Measurements from ENCODE around the gene ZNF652. TPM values are rescaled to one million over a fixed set of nuclear protein-coding genes. Genes with fewer than 3 reads are reported as not detected.
"Not testable (repeated sequence)": the region's sequence is repeated elsewhere in the genome, so short reads cannot be mapped to it uniquely, and the experiment has no call there.

Gene ZNF652
- total and polyA plus RNA-seq, 9 donors = 12.6 to 34.7 (median 17.0) TPM

GRCh38 chr17:49290690-49291359, 71.2 kb downstream of the ZNF652 start:
- WGBS (ENCODE audit: insufficient coverage) = no CpG with 5 or more reads among the region's 4 CpGs
- Histone ChIP-seq H3K27ac (ENCODE audit: low read length) (no peak overlapping the region), H3K4me3 (ENCODE audit: low read length) (no peak overlapping the region), H3K27me3 (ENCODE audit: control insufficient read depth, insufficient read depth, low read length) (no peaks in the 10 kb centered on the region), H3K9me3 (replicated peaks; ENCODE audit: control insufficient read depth, low read depth, low read length) (no peaks in the 10 kb centered on the region), H3K36me3 (ENCODE audit: control insufficient read depth, insufficient read depth, low read length) (peaks cover 8% of the 10 kb centered on the region), H3K4me1 (ENCODE audit: control insufficient read depth, insufficient read depth, low read length) (no peaks in the 10 kb centered on the region)
- DNase-seq = peak; percentile 42

GRCh38 chr17:49288388-49288787, 73.7 kb downstream of the ZNF652 start:
- Histone ChIP-seq H3K9me3 (replicated peaks; ENCODE audit: control insufficient read depth, low read depth, low read length) (no peaks in the 10 kb centered on the region), H3K4me3 (ENCODE audit: low read length) (no peak overlapping the region), H3K27ac (ENCODE audit: low read length) (no peak overlapping the region), H3K36me3 (ENCODE audit: control insufficient read depth, insufficient read depth, low read length) (peaks cover 8% of the 10 kb centered on the region), H3K27me3 (ENCODE audit: control insufficient read depth, insufficient read depth, low read length) (no peaks in the 10 kb centered on the region), H3K4me1 (ENCODE audit: control insufficient read depth, insufficient read depth, low read length) (no peaks in the 10 kb centered on the region)
- no peak for DNase-seq
- no CpG with 5 or more reads among the region's 1 CpG for WGBS (ENCODE audit: insufficient coverage)

- H3K27ac ChIP-seq (ENCODE audit: low read length) = no peak overlapping the region
- no peaks in the 10 kb centered on the region for H3K4me1 ChIP-seq (ENCODE audit: control insufficient read depth, insufficient read depth, low read length)
- no peaks in the 10 kb centered on the region for H3K9me3 ChIP-seq (replicated peaks; ENCODE audit: control insufficient read depth, low read depth, low read length)
- 94% methylated on average over 7 of the region's 11 CpGs for WGBS (ENCODE audit: insufficient coverage)
- peaks cover 8% of the 10 kb centered on the region for H3K36me3 ChIP-seq (ENCODE audit: control insufficient read depth, insufficient read depth, low read length)
- DNase-seq = no peak
- no peaks in the 10 kb centered on the region for H3K27me3 ChIP-seq (ENCODE audit: control insufficient read depth, insufficient read depth, low read length)
- no peak overlapping the region for H3K4me3 ChIP-seq (ENCODE audit: low read length)
Observed at GRCh38 chr17:49287481-49287880, 74.6 kb downstream of the ZNF652 start.

GRCh38 chr17:49286261-49286973, 75.6 kb downstream of the ZNF652 start:
- H3K4me3 ChIP-seq (ENCODE audit: low read length); H3K36me3 ChIP-seq (ENCODE audit: control insufficient read depth, insufficient read depth, low read length); H3K27me3 ChIP-seq (ENCODE audit: control insufficient read depth, insufficient read depth, low read length); H3K9me3 ChIP-seq (replicated peaks; ENCODE audit: control insufficient read depth, low read depth, low read length); DNase-seq; H3K4me1 ChIP-seq (ENCODE audit: control insufficient read depth, insufficient read depth, low read length); H3K27ac ChIP-seq (ENCODE audit: low read length): not testable (repeated sequence)
- 90% methylated on average over 9 of the region's 24 CpGs for WGBS (ENCODE audit: insufficient coverage)

GRCh38 chr17:49285716-49286115, 76.3 kb downstream of the ZNF652 start:
- WGBS (ENCODE audit: insufficient coverage) = 76% methylated on average over 4 of the region's 6 CpGs
- Histone ChIP-seq H3K27ac (ENCODE audit: low read length) (no peak overlapping the region), H3K4me1 (ENCODE audit: control insufficient read depth, insufficient read depth, low read length) (no peaks in the 10 kb centered on the region)

GRCh38 chr17:49280918-49281317, 81.1 kb downstream of the ZNF652 start:
- DNase-seq = no peak
- WGBS (ENCODE audit: insufficient coverage) = no CpG with 5 or more reads among the region's 4 CpGs

More at GRCh38 chr17:49285716-49286115, 76.3 kb downstream of the ZNF652 start:
- DNase-seq = no peak
- Histone ChIP-seq H3K4me3 (ENCODE audit: low read length) (no peak overlapping the region), H3K27me3 (ENCODE audit: control insufficient read depth, insufficient read depth, low read length) (no peaks in the 10 kb centered on the region), H3K36me3 (ENCODE audit: control insufficient read depth, insufficient read depth, low read length) (peaks cover 8% of the 10 kb centered on the region), H3K9me3 (replicated peaks; ENCODE audit: control insufficient read depth, low read depth, low read length) (no peaks in the 10 kb centered on the region)

GRCh38 chr17:49280061-49280460, 82.0 kb downstream of the ZNF652 start:
- 90% methylated on average over 4 of the region's 5 CpGs for WGBS (ENCODE audit: insufficient coverage)
- H3K9me3 ChIP-seq (replicated peaks; ENCODE audit: control insufficient read depth, low read depth, low read length) = no peaks in the 10 kb centered on the region
- no peaks in the 10 kb centered on the region for H3K4me1 ChIP-seq (ENCODE audit: control insufficient read depth, insufficient read depth, low read length)
- DNase-seq = no peak
- no peaks in the 10 kb centered on the region for H3K36me3 ChIP-seq (ENCODE audit: control insufficient read depth, insufficient read depth, low read length)
- no peaks in the 10 kb centered on the region for H3K27me3 ChIP-seq (ENCODE audit: control insufficient read depth, insufficient read depth, low read length)
- no peak overlapping the region for H3K27ac ChIP-seq (ENCODE audit: low read length)
- no peak overlapping the region for H3K4me3 ChIP-seq (ENCODE audit: low read length)

More at GRCh38 chr17:49280918-49281317, 81.1 kb downstream of the ZNF652 start:
- H3K36me3 ChIP-seq (ENCODE audit: control insufficient read depth, insufficient read depth, low read length) = no peaks in the 10 kb centered on the region
- no peak overlapping the region for H3K4me3 ChIP-seq (ENCODE audit: low read length)
- no peaks in the 10 kb centered on the region for H3K27me3 ChIP-seq (ENCODE audit: control insufficient read depth, insufficient read depth, low read length)
- H3K27ac ChIP-seq (ENCODE audit: low read length) = no peak overlapping the region
- no peaks in the 10 kb centered on the region for H3K9me3 ChIP-seq (replicated peaks; ENCODE audit: control insufficient read depth, low read depth, low read length)
- H3K4me1 ChIP-seq (ENCODE audit: control insufficient read depth, insufficient read depth, low read length) = no peaks in the 10 kb centered on the region

GRCh38 chr17:49279263-49280015, 82.6 kb downstream of the ZNF652 start:
- DNase-seq; H3K9me3 ChIP-seq (replicated peaks; ENCODE audit: control insufficient read depth, low read depth, low read length); H3K27me3 ChIP-seq (ENCODE audit: control insufficient read depth, insufficient read depth, low read length); H3K4me3 ChIP-seq (ENCODE audit: low read length); H3K36me3 ChIP-seq (ENCODE audit: control insufficient read depth, insufficient read depth, low read length); H3K4me1 ChIP-seq (ENCODE audit: control insufficient read depth, insufficient read depth, low read length); H3K27ac ChIP-seq (ENCODE audit: low read length): not testable (repeated sequence)
- WGBS (ENCODE audit: insufficient coverage) = 44% methylated on average over 3 of the region's 11 CpGs

- no peaks in the 10 kb centered on the region for H3K27me3 ChIP-seq (ENCODE audit: control insufficient read depth, insufficient read depth, low read length)
- H3K4me1 ChIP-seq (ENCODE audit: control insufficient read depth, insufficient read depth, low read length) = no peaks in the 10 kb centered on the region
- H3K4me3 ChIP-seq (ENCODE audit: low read length) = no peak overlapping the region
- H3K36me3 ChIP-seq (ENCODE audit: control insufficient read depth, insufficient read depth, low read length) = no peaks in the 10 kb centered on the region
- WGBS (ENCODE audit: insufficient coverage) = 46% methylated on average over 2 of the region's 3 CpGs
- no peak overlapping the region for H3K27ac ChIP-seq (ENCODE audit: low read length)
- DNase-seq = no peak
- H3K9me3 ChIP-seq (replicated peaks; ENCODE audit: control insufficient read depth, low read depth, low read length) = no peaks in the 10 kb centered on the region
Observed at GRCh38 chr17:49278076-49278475, 84.0 kb downstream of the ZNF652 start.

GRCh38 chr17:49277638-49278037, 84.4 kb downstream of the ZNF652 start:
- no peaks in the 10 kb centered on the region for H3K9me3 ChIP-seq (replicated peaks; ENCODE audit: control insufficient read depth, low read depth, low read length)
- no peaks in the 10 kb centered on the region for H3K4me1 ChIP-seq (ENCODE audit: control insufficient read depth, insufficient read depth, low read length)
- WGBS (ENCODE audit: insufficient coverage) = 94% methylated on average over 11 of the region's 13 CpGs
- no peak overlapping the region for H3K27ac ChIP-seq (ENCODE audit: low read length)
- no peak overlapping the region for H3K4me3 ChIP-seq (ENCODE audit: low read length)
- no peak for DNase-seq
- H3K27me3 ChIP-seq (ENCODE audit: control insufficient read depth, insufficient read depth, low read length) = no peaks in the 10 kb centered on the region
- H3K36me3 ChIP-seq (ENCODE audit: control insufficient read depth, insufficient read depth, low read length) = no peaks in the 10 kb centered on the region

All from muscle of leg (tissue), 11 donors.